Erythroblast (primary cell): ENCODE data around the gene KL.

Experiments used
- DNase-seq, 2 experiments: peaks; one replicate each; lab custom pipeline; 2025; lab: John Stamatoyannopoulos, UW
- GATA1 ChIP-seq: IDR thresholded peaks from 2 replicates; pipeline ENCODE4 v1.6.1; 2011; ENCODE audit warnings: low read depth, mild to moderate bottlenecking, control low read depth, low read length, moderate library complexity
- POLR2A ChIP-seq: IDR thresholded peaks from 2 replicates; pipeline ENCODE4 v1.6.1; 2011; ENCODE audit warnings: mild to moderate bottlenecking, low read length

Gene KL

DNA sequence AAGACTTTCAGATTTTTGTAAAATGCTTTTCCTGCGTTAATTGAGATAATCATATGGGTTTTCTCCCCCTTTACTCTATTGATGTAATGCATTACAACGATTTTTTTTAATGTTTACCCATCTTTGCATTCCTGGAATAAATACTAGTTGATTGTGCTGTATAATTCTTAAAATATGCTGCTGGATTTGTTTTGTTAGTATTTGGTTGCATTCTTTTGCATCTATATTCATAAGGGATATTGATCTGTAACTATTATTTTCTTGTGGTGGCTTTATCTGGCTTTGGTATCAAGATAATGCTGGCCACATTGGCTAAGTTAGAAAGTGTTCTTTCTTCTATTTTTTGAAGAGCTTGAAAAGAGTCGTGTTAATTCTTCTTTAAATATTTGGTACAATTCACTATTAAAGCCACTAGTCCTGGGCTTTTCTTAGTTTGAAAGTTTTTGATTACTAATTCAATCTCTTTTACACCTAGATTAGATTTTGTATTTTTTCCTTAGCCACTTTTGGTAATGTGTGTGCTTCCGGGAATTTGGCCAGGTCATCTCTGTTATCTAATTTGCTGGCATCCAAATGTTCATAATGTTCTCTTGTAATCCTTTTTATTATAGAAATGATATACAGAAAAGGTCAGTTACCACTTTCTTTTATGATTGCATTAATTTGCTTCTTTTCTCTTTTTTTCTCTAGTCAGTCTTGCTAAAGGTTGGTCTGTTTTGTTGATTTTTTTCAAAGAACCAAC lies 29.8 kb downstream of the KL start:
- DNase-seq = no peak
- no peak for TF ChIP-seq GATA1
- TF ChIP-seq POLR2A = no peak

DNA sequence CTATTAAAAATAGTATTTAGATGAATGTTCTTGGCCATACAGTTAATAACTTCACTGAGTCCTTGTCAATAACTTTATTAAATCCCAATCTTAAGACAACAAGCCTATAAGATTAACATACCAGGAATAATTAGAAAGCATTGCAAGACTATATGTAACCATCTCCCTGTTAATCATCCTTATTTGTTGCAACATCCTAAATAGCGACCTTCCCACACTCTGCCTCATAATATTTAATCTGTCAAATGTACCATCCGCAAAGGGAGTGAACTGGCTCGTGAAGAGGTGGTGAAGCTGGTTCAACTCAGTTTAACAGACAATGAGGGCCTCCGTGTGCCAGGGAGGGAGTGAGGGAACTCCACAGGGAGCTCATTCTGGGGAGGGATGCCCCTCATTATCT lies 33.9 kb downstream of the KL start:
- no peak for DNase-seq
- TF ChIP-seq GATA1 = no peak
- no peak for TF ChIP-seq POLR2A

DNA sequence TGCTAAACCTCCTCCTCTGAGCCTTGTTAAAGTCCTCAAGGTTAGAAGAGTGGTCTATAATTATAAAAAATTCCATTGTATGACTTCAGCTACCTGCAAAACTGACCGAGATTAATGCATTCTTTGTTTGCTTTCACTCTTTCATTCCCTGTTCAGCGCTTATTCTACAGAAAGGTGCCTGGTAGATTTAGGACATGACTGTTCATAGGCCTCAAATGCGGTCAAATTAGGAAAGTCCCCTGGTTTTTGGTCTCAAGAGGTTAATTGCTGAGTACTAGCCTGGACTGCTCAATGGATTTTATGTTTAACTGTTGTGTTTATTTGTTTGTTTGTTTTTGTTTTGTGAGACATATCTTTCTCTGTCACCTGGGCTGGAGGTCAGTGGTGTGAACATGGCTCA lies 35.4 kb downstream of the KL start:
- no peak for TF ChIP-seq GATA1
- no peak for TF ChIP-seq POLR2A
- DNase-seq = no peak

DNA sequence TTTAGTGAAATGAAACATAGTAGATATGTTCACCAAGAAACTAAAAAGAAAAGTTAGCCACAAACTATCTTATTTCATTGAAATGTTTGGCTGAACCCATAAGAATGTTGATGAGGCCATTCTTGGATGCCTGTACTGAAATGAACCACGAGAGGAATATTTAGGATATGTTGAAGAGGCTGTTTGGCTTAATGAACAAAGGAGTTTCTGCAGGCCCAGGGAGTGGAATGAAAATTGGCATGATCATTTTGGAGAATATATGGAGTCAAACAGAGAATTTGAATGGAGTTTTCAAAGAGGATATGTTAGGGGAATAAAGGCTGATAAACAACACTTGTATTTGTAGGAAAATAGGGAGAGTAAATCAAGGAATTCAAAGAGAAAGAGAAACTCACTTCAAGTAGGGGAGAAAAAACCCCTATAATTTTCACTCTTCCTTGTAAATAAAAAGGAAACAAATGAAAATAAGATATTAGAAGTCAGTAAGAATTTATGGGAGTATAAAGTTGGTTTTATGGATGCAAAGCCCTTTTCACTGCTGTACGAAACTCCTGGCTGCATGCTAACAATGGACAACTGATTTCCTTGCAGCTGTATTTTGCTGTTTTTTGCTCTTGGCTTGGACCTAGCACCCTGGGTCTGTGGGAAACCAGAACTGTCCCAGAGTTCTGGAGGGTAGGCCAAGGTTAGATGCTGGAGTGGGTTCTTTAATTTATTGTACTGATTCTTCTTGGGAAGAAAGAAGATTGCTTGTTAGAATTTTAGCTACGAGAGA lies 36.5 kb downstream of the KL start:
- TF ChIP-seq POLR2A (no peak), GATA1 (no peak)
- DNase-seq = no peak

DNA sequence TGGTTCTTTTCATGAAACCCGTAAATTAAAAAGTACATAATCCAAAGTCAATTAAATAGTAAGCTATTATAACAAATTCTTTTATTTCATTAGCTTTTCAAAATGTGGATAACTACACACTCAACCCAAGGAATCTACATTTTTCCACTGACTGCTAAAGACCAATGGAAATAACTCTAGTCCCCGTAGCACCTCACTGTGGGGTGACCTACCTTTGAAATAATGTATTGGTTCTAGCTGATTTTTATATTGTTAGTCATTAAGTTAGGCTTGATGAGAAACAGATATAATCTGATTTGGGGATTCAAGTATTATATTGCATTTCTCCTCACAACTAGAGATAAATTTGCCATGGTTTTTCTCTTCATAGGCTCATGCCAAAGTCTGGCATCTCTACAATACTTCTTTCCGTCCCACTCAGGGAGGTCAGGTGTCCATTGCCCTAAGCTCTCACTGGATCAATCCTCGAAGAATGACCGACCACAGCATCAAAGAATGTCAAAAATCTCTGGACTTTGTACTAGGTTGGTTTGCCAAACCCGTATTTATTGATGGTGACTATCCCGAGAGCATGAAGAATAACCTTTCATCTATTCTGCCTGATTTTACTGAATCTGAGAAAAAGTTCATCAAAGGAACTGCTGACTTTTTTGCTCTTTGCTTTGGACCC lies 37.3 kb downstream of the KL start:
- no peak for TF ChIP-seq POLR2A
- TF ChIP-seq GATA1 = no peak
- no peak for DNase-seq

DNA sequence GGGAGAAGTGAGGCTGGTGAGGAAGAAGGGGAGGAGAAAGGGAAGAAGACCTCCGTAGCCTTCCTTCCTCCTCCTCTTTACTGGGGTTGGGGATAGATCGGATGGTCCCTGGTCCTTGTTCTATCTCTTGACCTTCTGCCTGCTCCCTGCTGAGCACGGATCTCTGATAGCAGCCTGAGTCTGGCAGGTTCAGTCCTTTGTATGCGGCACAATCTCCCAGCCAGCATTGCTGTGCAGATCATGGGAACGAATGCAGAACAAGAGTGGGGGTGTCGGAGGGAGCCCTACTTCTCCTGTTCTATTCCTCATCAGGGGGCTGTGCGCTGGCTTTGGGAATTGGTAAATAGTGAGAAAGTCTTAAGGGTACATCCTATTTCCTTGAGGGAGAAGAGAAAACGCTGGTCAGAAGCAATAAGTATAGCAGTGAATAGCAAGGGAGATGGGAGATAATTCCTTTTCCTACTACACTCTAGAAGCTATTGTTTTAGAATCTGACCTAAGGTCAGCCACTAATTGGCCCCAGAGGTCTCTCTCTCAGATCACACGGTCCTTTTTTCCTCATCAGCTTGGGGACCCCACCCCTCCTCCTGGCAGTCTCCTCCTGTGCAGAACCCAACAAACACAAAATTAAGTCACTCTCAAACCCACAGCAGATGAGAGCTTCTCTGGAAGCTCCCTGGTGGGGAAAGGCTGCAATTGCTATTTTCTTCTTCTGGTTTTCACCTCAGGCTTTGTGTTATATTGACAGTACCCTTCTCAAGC lies 41.0 kb downstream of the KL start:
- DNase-seq = peak; percentile 2 to 7
- TF ChIP-seq GATA1 (no peak), POLR2A (no peak)

DNA sequence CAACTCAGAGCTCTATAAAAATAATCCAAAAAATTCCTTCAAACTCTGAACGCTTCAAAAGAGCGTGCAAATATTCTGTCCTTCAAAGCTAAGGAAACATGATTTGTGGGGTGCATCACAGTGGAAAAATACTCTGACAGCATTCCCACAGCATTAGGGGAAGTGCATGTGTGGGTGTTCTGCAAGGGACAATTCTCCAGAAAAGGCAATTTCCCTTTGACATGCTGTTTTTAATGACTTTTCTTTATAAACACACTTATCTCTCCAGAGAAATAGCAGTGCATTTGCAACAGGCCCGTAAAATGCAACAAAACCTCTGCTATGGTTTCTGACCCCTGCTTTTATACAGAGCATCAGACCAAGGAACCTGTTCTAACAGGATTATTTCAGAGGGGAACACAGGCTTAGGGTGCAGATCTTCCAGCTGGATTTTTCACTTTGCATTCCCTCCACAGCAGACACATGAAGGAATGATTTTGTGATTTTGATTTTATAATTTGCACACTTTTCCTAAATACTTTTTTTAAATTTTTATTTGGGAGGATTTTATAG lies 42.6 kb downstream of the KL start:
- no peak for DNase-seq
- TF ChIP-seq POLR2A = no peak
- no peak for TF ChIP-seq GATA1

DNA sequence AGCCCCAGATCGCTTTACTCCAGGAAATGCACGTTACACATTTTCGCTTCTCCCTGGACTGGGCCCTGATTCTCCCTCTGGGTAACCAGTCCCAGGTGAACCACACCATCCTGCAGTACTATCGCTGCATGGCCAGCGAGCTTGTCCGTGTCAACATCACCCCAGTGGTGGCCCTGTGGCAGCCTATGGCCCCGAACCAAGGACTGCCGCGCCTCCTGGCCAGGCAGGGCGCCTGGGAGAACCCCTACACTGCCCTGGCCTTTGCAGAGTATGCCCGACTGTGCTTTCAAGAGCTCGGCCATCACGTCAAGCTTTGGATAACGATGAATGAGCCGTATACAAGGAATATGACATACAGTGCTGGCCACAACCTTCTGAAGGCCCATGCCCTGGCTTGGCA lies 44.6 kb downstream of the KL start:
- DNase-seq = no peak

DNA sequence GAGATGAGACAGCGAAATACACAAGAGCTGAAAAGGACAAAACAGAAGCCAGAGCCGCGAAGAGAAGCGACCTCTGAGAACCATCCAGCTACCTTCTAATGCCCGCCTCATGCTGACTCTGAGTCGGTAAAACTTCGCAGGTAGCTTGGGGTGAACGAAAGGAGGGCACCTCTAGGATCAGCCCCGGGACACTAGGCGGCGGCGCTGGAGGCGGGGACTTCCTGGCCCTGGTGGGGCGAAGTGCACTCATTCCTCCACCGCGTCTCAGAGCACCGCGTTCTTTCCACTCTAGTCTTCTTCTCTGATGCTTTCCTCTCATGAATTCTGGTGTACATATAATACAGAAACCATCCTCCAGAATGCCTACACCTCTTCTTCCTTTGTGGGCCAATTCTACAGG lies 50.1 kb downstream of the KL start:
- no peak for DNase-seq

More for the DNA sequence above, 44.6 kb downstream of the KL start:
- TF ChIP-seq POLR2A (no peak), GATA1 (no peak)

DNA sequence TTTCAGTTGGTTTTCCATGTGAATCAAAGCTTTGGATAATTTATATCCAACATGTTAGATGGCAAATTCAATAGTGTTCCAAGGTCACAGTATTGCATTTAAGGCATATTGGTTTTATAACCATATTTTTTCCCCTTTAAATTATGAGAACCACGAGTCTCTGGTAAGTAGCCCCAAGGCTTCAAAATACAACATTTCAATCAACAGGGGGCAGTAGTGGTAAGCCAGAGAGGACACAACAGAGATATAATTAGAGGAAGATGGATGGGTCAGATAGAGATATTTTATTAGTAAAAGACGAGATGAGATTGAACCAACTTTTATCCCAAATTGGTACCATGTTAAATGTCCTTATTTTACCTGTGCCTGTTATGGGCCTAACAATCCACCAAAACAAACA lies 53.1 kb downstream of the KL start:
- peak; percentile 30 to 42 for DNase-seq
- no peak for TF ChIP-seq POLR2A
- TF ChIP-seq GATA1 = no peak

More for the DNA sequence above, 50.1 kb downstream of the KL start:
- TF ChIP-seq POLR2A (no peak), GATA1 (no peak)

DNA sequence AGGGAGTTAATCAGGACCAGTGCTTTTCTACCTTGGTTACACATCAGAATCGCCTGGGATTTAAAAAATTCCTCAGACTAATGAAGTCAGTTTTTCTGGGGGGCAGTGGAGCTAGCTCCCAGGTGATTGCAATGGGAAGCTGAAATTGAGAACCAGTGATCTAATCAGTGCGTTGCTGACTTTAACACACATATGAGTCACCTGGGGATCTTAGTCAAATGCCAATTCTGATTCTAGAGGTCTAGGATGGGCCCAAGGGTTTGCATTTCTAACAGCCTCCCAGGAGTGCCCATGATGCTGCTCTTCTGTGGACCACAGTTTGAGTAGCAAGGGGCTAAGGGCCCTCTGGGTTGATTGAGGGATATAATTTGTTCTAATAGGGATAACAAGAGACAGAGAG lies 54.5 kb downstream of the KL start:
- no peak for DNase-seq
- TF ChIP-seq POLR2A = no peak
- no peak for TF ChIP-seq GATA1

DNA sequence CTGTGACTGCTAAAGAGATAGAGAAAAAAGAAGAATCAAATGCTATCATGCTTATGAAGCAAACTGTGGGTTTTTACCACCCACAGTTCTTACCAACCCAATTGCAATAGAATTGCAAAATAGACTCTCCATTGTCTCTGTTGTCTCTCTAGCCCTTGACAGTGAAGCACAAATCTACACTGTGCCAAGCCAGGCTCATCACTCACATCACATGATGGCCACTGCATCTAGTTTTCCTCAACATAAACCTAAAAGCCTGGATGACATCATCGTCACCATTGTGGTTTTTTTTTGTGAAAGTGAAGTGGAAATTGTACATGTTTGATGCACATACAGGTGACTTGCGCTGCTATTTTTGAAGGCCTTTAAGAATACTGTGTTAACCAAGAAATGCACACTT lies 56.1 kb downstream of the KL start:
- DNase-seq = no peak
- TF ChIP-seq POLR2A = no peak
- no peak for TF ChIP-seq GATA1

DNA sequence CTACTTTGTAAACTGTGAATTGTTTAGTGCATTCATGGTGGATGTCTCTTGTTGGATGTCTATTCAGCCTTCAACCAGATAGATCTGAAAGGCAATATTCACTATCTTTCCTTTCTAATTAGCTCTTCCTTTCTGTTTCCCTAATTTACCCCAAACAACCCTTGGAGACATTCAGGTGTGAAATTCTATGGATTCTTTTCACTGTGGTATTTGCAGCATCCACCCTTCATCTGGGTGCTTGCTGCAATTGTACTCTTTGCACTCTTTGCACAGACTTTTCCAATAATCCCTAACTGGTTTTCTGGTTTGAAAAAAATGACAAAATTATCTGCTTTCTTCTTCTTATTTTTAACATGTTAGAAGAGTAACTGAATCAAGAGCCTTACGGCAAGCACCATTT lies 56.5 kb downstream of the KL start:
- no peak for DNase-seq
- no peak for TF ChIP-seq POLR2A
- no peak for TF ChIP-seq GATA1

DNA sequence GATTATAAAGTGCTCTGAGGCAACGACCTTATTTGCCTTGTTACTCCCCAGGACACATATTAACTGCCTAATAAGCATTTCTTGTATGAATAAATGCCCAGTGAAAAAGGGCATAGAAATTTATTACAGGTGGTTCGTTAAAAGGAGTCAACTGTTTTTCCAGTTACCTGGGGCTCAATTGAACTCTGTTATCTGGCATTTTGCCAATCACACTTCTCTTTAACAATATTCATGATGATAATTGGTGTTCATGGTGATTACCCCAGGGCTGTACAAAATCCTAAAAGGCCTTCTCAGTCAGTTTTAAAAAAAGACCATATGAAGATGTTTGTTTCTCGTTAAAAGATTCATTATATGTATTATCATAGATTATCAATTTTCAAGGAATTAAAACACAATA lies 57.1 kb downstream of the KL start:
- no peak for TF ChIP-seq POLR2A
- no peak for TF ChIP-seq GATA1
- no peak for DNase-seq
